ENCODE measurements around the gene PCNA. TPM values are rescaled to one million over a fixed set of nuclear protein-coding genes. Genes with fewer than 3 reads are reported as not detected.

The PCNA gene
- total RNA-seq, 2 donors from 2014 or later = 25.3 to 25.4 TPM

DNA sequence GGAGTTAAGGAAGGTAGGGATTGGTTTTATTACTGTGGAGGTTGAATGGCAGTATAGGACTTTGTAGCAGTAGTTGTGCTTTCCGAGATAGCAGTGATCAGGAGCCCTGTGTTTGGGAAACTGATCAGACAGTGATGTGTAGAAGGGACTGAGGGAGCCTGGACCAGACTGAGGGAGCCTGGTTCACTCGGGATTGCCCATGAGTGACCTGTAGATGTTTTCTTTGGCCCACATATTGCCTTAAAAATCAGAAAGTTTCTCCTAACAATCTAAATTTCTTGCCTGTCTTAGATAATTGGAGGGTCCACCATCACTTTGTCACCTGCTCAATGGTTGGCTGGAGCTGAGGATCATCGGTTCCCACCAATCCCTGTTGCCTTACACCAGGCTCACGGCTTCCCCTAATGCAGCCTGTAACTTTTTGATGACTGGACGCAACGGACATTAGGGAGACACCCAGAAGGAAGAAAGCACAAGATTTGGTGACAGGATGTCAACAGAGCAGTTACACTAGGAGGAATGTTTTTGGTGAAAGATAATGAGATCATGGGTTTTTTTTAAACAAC, 8.2 kb upstream of the PCNA start:
- Histone ChIP-seq H3K4me1 (peaks cover 0 to 52% of the 10 kb centered on the region in 2 donors), H3K27ac (peak overlapping the region; percentile 99 to 100), H3K27me3 (no peaks in the 10 kb centered on the region), H3K36me3 (no peaks in the 10 kb centered on the region), H3K9me3 (no peaks in the 10 kb centered on the region), H3K4me3 (peak overlapping the region; percentile 96 to 99)
- no peak for TF ChIP-seq CTCF (IDR thresholded peaks at IDR 0.05)
- DNase-seq (ENCODE audit: low spot score) = no peak

DNA sequence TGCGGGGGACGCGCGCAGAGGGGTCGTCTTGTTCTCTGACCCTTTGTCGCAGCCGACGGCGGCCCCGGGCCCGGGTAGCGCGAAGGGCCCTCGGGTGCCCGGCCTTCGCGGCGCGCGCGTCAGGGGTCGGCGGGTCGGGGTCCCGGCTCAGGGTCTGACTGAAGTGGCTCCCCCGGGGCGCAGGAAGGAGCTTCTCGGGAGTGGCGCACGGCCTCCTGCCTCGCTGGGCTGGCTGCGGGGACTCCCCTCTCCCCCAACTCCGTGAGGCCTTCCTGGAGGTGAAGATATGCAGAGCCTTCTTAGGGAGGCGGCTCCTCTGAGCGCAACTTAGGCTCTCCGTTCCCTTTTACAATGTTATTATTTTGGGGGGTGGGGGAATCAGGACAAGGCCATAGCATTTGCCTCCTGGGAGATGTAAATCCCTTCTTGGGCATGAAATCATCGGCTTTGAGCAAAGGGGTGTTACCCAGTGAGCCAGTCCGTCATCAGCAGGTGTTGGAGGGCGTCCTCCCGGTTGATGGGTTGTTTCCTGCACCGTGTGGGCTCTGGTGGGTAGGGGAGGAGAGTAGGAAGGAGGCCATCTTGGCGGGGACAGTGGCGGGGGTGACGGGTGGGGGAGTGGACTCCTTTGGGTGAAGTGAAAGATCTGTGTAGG, 7.6 kb upstream of the PCNA start:
- H3K4me3 ChIP-seq = peak overlapping the region; percentile 96 to 99
- DNase-seq (ENCODE audit: low spot score) = no peak
- no peaks in the 10 kb centered on the region for H3K9me3 ChIP-seq
- no peaks in the 10 kb centered on the region for H3K36me3 ChIP-seq
- TF ChIP-seq CTCF (IDR thresholded peaks at IDR 0.05) = no peak
- H3K27me3 ChIP-seq = no peaks in the 10 kb centered on the region
- H3K4me1 ChIP-seq = peaks cover 0 to 51% of the 10 kb centered on the region in 2 donors
- H3K27ac ChIP-seq = peak overlapping the region; percentile 99 to 100

DNA sequence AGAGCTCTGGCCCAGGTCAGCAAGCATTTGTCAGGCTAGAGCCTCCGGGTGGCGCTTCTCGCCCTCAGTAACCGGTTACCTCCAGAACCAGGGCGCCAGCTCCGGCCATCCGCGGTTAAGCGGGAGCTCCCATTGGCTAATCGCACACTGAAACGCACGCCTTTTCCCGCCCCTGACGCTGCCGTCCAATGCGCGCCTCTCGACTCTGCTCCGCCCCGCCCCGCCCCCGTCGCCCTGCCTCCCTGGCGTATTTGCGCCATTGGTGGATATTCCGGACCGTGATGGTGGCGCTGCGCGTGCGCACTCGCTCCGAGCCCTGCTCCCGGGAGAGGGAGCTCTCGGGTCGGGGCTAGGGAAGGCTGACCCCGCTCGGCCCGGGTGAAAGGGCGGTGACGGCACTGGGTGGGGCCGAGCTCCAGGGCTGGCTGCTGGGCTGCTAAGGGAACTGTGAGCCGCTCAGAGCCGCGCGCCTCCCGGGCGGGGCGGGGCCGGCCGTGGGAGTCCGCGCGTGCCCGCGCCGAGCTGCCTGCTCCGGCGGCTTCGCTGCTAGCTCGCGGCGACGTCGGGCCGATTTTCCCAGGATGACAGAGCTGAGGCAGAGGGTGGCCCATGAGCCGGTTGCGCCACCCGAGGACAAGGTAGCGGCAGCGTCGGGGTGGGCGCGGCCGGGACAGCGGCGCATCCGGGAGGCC, 6.9 kb upstream of the PCNA start, which contains the start of gene CDS2:
TSS of gene CDS2 (plus strand) at position 497 of the 692 bp plus-strand sequence. CDS start at position 582, 85 bp downstream.
- H3K27ac ChIP-seq = peak within 1 kb of the TSS; percentile 99 to 100
- peak; percentile 72 to 78 for TF ChIP-seq CTCF (IDR thresholded peaks at IDR 0.05)
- no peaks in the 10 kb centered on the region for H3K9me3 ChIP-seq
- H3K27me3 ChIP-seq = no peaks in the 10 kb centered on the region
- peaks cover 0 to 46% of the 10 kb centered on the region in 2 donors for H3K4me1 ChIP-seq
- H3K36me3 ChIP-seq = no peaks in the 10 kb centered on the region
- peak; percentile 99 for DNase-seq (ENCODE audit: low spot score)
- peak within 1 kb of the TSS; percentile 96 to 99 for H3K4me3 ChIP-seq

DNA sequence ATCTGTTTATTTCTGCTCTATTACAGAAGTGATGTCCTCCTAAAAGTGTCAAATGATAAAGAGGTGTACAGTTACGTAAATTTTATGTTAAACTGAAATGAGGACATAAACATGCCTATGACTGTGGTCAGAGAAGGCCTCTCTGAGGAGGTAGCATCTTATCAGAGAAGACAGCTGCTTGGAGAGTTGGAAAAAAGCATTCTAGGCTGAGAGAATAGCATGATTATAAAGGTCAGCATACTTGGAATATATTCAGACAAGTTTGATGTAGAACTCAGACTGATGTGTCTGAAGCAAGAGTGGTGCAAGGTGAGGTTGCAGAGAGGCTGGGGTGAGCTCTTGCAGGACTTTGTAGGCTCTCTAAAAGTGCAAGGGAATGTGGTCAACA, 3.1 kb upstream of the PCNA start:
- DNase-seq (ENCODE audit: low spot score) = no peak
- Histone ChIP-seq H3K4me3 (no peak overlapping the region), H3K4me1 (peaks cover 0 to 20% of the 10 kb centered on the region in 2 donors), H3K9me3 (no peaks in the 10 kb centered on the region), H3K36me3 (no peaks in the 10 kb centered on the region), H3K27ac (no peak overlapping the region), H3K27me3 (no peaks in the 10 kb centered on the region)
- TF ChIP-seq CTCF (IDR thresholded peaks at IDR 0.05) = no peak

- peak overlapping the region; percentile 83 to 88 for H3K4me3 ChIP-seq
- TF ChIP-seq CTCF (IDR thresholded peaks at IDR 0.05) = peak in 1 of 2 donors; percentile 3
- DNase-seq (ENCODE audit: low spot score) = no peak
Observed at GRCh38 chr20:5120185-5120476, 373 bp upstream of the PCNA start.

More at GRCh38 chr20:5120185-5120476, 373 bp upstream of the PCNA start:
- H3K4me1 ChIP-seq = peaks cover 0 to 11% of the 10 kb centered on the region in 2 donors
- no peaks in the 10 kb centered on the region for H3K9me3 ChIP-seq
- H3K27ac ChIP-seq = peak overlapping the region; percentile 86 to 93
- peaks cover 12% of the 10 kb centered on the region for H3K36me3 ChIP-seq
- H3K27me3 ChIP-seq = no peaks in the 10 kb centered on the region

Measured in right atrium auricular region (tissue), 2 donors.